Lower lobe of right lung (tissue), 2 donors: ENCODE measurements around the gene MMP17. TPM values are rescaled to one million over a fixed set of nuclear protein-coding genes. Genes with fewer than 3 reads are reported as not detected.
"Not testable (repeated sequence)": the region's sequence is repeated elsewhere in the genome, so short reads cannot be mapped to it uniquely, and the experiment has no call there.

Experiments used
- ATAC-seq, 2 donors: fragments of 200-7000 bp; cut with Tn5 transposase; one replicate each; pipeline ENCODE4 v1.9.1; 2020 to 2022; ENCODE audit warnings: mild to moderate bottlenecking in 2 of 2, moderate library complexity in 2 of 2
- DNase-seq: peaks from one replicate; pipeline ENCODE4 v3.0.0-alpha.2; 2020
- H3K27ac ChIP-seq: fragments of 200-600 bp; one replicate; pipeline ENCODE4 v1.8.0; 2022
- H3K27me3 ChIP-seq: fragments of 200-600 bp; one replicate; pipeline ENCODE4 v1.8.0; 2022; ENCODE audit warnings: low read depth
- H3K36me3 ChIP-seq: fragments of 200-600 bp; one replicate; pipeline ENCODE4 v1.8.0; 2022; ENCODE audit warnings: mild to moderate bottlenecking
- H3K4me1 ChIP-seq: fragments of 200-600 bp; one replicate; pipeline ENCODE4 v1.8.0; 2022
- H3K4me3 ChIP-seq: fragments of 200-600 bp; one replicate; pipeline ENCODE4 v1.8.0; 2022; ENCODE audit warnings: mild to moderate bottlenecking
- H3K9me3 ChIP-seq: fragments of 200-600 bp; one replicate; pipeline ENCODE4 v1.8.0; 2022
- intact Hi-C: fragments of 100-400 bp; cut with DNase I; formaldehyde crosslinking; loops from one replicate; pipeline ENCODE4 v1.11.0; 2022
- total RNA-seq: library from RNA; stranded (reverse); fragmentation: NEBNext Ultra II Directional; extraction: Animal tissue kit (Norgen Biotek cat#: 25700); gene quantifications from one replicate; pipeline ENCODE4 v1.2.1, GENCODE V29; 2021
- TF ChIP-seq, protein P1 (sequence below): fragments of 200-600 bp; IDR thresholded peaks from one replicate; pipeline ENCODE4 v1.8.0; 2022; ENCODE audit warnings: antibody characterized with exemption, mild to moderate bottlenecking
- donor health status: DM: no; HTN: yes; CAD: no; lungs with severe emphysema.

Gene MMP17
- total RNA-seq, 1 donor from 2014 or later, result 2.5 TPM

GRCh38 chr12:131882804-131883520, 54.8 kb downstream of the MMP17 start:
- no peaks in the 10 kb centered on the region for H3K4me1 ChIP-seq
- intact Hi-C loops, result no loop called here
- H3K4me3 ChIP-seq, result no peak overlapping the region
- DNase-seq (no peak), ATAC-seq (peak in 1 of 2 donors; percentile 70)
- peaks cover 7% of the 10 kb centered on the region for H3K9me3 ChIP-seq
- H3K27me3 ChIP-seq, result no peaks in the 10 kb centered on the region
- no peak overlapping the region for H3K27ac ChIP-seq
- no peaks in the 10 kb centered on the region for H3K36me3 ChIP-seq
- TF ChIP-seq, protein P1, sequence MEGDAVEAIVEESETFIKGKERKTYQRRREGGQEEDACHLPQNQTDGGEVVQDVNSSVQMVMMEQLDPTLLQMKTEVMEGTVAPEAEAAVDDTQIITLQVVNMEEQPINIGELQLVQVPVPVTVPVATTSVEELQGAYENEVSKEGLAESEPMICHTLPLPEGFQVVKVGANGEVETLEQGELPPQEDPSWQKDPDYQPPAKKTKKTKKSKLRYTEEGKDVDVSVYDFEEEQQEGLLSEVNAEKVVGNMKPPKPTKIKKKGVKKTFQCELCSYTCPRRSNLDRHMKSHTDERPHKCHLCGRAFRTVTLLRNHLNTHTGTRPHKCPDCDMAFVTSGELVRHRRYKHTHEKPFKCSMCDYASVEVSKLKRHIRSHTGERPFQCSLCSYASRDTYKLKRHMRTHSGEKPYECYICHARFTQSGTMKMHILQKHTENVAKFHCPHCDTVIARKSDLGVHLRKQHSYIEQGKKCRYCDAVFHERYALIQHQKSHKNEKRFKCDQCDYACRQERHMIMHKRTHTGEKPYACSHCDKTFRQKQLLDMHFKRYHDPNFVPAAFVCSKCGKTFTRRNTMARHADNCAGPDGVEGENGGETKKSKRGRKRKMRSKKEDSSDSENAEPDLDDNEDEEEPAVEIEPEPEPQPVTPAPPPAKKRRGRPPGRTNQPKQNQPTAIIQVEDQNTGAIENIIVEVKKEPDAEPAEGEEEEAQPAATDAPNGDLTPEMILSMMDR, result no peak

- Histone ChIP-seq H3K36me3 (no peaks in the 10 kb centered on the region), H3K27ac (no peak overlapping the region), H3K9me3 (peaks cover 7% of the 10 kb centered on the region), H3K4me3 (no peak overlapping the region), H3K4me1 (no peaks in the 10 kb centered on the region), H3K27me3 (no peaks in the 10 kb centered on the region)
- ATAC-seq (peak in 1 of 2 donors; percentile 56), DNase-seq (no peak)
- TF ChIP-seq, protein P1, result no peak
- intact Hi-C loops, result no loop called here
These were observed 55.3 kb downstream of the MMP17 start for GRCh38 chr12:131883521-131883900.

- H3K27ac ChIP-seq, H3K4me3 ChIP-seq, H3K4me1 ChIP-seq, H3K9me3 ChIP-seq, ATAC-seq, H3K36me3 ChIP-seq, H3K27me3 ChIP-seq, DNase-seq, intact Hi-C loops: not testable (repeated sequence)
These were observed 56.9 kb downstream of the MMP17 start for GRCh38 chr12:131885076-131885475.

DNA sequence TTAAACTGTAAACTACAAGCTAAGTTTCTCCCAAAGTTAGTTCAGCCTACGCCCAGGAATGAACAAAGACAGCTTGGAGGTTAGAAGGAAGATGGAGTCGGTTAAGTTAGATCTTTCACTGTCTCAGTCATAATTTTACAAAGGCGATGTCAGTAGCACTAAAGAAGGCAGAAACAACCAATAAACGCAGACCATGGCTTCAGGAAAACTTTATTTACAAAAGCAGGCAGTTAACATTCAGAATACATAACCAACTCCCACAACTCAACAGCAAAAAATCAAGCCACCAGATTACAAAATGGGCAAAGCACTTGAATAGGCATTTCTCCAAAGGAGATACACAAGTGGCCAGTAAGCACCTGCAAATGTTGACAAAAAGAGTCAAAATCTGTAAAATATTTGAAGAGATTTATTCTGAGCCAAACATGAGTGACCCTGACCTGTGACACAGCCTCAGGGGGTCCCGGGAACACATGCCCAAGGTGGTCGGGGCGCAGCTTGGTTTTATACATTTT, 57.4 kb downstream of the MMP17 start:
- Histone ChIP-seq H3K4me1 (no peaks in the 10 kb centered on the region), H3K36me3 (no peaks in the 10 kb centered on the region), H3K9me3 (peaks cover 7% of the 10 kb centered on the region), H3K4me3 (no peak overlapping the region), H3K27me3 (no peaks in the 10 kb centered on the region), H3K27ac (no peak overlapping the region)
- TF ChIP-seq, protein P1, result no peak
- ATAC-seq, result no peak
- intact Hi-C loops, result no loop called here
- no peak for DNase-seq

- H3K9me3 ChIP-seq, H3K27me3 ChIP-seq, ATAC-seq, H3K4me3 ChIP-seq, intact Hi-C loops, DNase-seq, H3K36me3 ChIP-seq, H3K27ac ChIP-seq: not testable (repeated sequence)
- peaks cover 13% of the 10 kb centered on the region for H3K4me1 ChIP-seq
These were observed 63.5 kb downstream of the MMP17 start for GRCh38 chr12:131891722-131892121.

DNA sequence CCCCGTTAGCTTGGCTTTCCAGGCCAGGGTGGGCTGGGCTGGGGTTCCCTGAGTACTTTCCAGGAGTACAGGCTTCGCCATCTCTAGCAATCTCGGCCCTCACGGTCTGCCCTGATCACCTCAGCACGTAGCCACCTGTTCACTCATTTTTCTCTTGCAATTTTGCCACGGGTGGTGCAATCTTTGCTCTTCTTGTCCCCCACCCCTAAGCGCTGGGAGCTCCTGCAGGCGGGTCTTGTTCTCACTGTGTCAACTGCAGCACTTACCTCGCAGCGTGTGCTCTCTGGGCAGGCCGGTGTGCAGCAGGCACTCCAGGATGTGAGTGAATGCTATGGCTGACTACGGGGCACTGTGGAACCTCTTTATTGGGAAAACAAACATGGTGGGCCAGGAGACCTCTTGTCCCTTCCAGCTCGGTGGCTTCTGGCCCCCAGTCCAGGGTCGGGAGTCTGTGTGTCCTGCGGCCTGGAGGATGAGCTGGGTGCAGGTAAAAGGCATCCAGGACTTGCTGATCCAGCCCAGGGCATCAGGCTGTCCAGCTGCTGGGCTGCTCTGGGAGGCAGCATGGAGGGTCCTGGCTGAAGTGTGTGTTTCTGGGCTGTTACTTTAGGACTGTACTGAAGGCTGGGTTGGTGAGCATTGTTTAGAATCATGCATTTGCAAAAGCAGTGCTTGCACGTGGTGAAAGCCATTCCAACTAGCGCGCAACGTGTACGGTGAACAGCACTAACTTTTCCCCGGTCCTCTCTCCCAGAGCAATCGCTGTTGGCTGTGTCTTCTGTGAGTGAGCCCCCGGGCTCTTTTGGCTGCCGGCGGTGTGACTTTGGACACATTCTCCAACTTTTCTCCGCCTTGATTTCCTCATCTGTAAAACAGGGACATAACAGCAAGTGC, 64.8 kb downstream of the MMP17 start:
- H3K4me3 ChIP-seq, result no peak overlapping the region
- peaks cover 21% of the 10 kb centered on the region for H3K4me1 ChIP-seq
- DNase-seq, result no peak
- no peaks in the 10 kb centered on the region for H3K27me3 ChIP-seq
- no peak overlapping the region for H3K27ac ChIP-seq
- intact Hi-C loops, result no loop called here
- TF ChIP-seq, protein P1, result no peak
- no peaks in the 10 kb centered on the region for H3K9me3 ChIP-seq
- peaks cover 12% of the 10 kb centered on the region for H3K36me3 ChIP-seq
- no peak for ATAC-seq
